DMS79 treated with DMSO at 0.1 percent for 48 hours (cell line): Measurements from ENCODE around the gene HOXA6.

ENCODE experiments used
- DNase-seq: peaks from one replicate; lab custom pipeline; 2025; lab: John Stamatoyannopoulos, UW

Gene HOXA6

GRCh38 chr7:27095897-27096767, 51.4 kb downstream of the HOXA6 start, which contains the start of gene HOXA1:
Gene HOXA1, minus strand, starts transcription at chr7:27096000. Its CDS starts 88 bp downstream, at chr7:27095912.
- DNase-seq: peak; percentile 88
